ENCODE measurements around the gene CNEP1R1. TPM values are rescaled to one million over a fixed set of nuclear protein-coding genes. Genes with fewer than 3 reads are reported as not detected.

The CNEP1R1 gene
- total RNA-seq, 2 experiments from 2014 or later, result 19.1 to 19.9 TPM

GRCh38 chr16:50072730-50073129 lies 47.7 kb downstream of the CNEP1R1 start:
- POLR2A ChIA-PET, result interaction anchor here (1.0 kb wide), 1 partner anchor 47 kb away, joined by 3 read pairs; no protein-coding TSS in a partner anchor
- no peak overlapping the region for H3K27ac Mint-ChIP-seq
- H3K36me3 Mint-ChIP-seq (ENCODE audit: low read depth), result peaks cover 32% of the 10 kb centered on the region
- H3K4me3 Mint-ChIP-seq, result no peak overlapping the region
- H3K9me3 Mint-ChIP-seq, result no peaks in the 10 kb centered on the region
- H3K4me1 Mint-ChIP-seq (ENCODE audit: low read depth), result peaks cover 30% of the 10 kb centered on the region
- intact Hi-C loops (cut with micrococcal nuclease), result no loop called here
- CTCF ChIA-PET, result interaction anchor here (1.3 to 1.6 kb wide), 2 partner anchors 42 to 138 kb away, joined by 3 to 5 read pairs; no protein-coding TSS in a partner anchor
- no peaks in the 10 kb centered on the region for H3K27me3 Mint-ChIP-seq
- DNase-seq, result no peak
- no peak for ATAC-seq
- no peak for TF ChIP-seq CTCF (IDR thresholded peaks at IDR 0.05)

GRCh38 chr16:50079397-50080140 lies 54.5 kb downstream of the CNEP1R1 start:
- POLR2A ChIA-PET, result no interaction called here
- TF ChIP-seq CTCF (IDR thresholded peaks at IDR 0.05), result no peak
- no peak overlapping the region for H3K27ac Mint-ChIP-seq
- no peaks in the 10 kb centered on the region for H3K27me3 Mint-ChIP-seq
- DNase-seq, result no peak
- H3K9me3 Mint-ChIP-seq, result no peaks in the 10 kb centered on the region
- no peak for ATAC-seq
- peaks cover 22% of the 10 kb centered on the region for H3K4me1 Mint-ChIP-seq (ENCODE audit: low read depth)
- H3K36me3 Mint-ChIP-seq (ENCODE audit: low read depth), result peaks cover 46% of the 10 kb centered on the region
- CTCF ChIA-PET, result no interaction called here
- intact Hi-C loops (cut with micrococcal nuclease), result no loop called here
- no peak overlapping the region for H3K4me3 Mint-ChIP-seq

GRCh38 chr16:50081428-50082018 lies 56.5 kb downstream of the CNEP1R1 start:
- ChIA-PET POLR2A (interaction anchor here (1.0 kb wide), 1 partner anchor 57 kb away, joined by 3 read pairs; the partner anchor contains the start of gene CNEP1R1), CTCF (interaction anchor here (0.9 to 2.5 kb wide), 3 partner anchors 21 to 128 kb away, joined by 3 to 11 read pairs (median 3); partner anchors contain the start of gene CNEP1R1)
- DNase-seq, result no peak
- H3K36me3 Mint-ChIP-seq (ENCODE audit: low read depth), result peaks cover 53% of the 10 kb centered on the region
- no peaks in the 10 kb centered on the region for H3K9me3 Mint-ChIP-seq
- H3K27ac Mint-ChIP-seq, result peak overlapping the region; percentile 24
- H3K4me1 Mint-ChIP-seq (ENCODE audit: low read depth), result peaks cover 22% of the 10 kb centered on the region
- no peak for TF ChIP-seq CTCF (IDR thresholded peaks at IDR 0.05)
- H3K4me3 Mint-ChIP-seq, result no peak overlapping the region
- intact Hi-C loops (cut with micrococcal nuclease), result no loop called here
- no peaks in the 10 kb centered on the region for H3K27me3 Mint-ChIP-seq
- no peak for ATAC-seq

GRCh38 chr16:50083996-50084395 lies 59.0 kb downstream of the CNEP1R1 start:
- no peaks in the 10 kb centered on the region for H3K27me3 Mint-ChIP-seq

More at GRCh38 chr16:50083996-50084395, 59.0 kb downstream of the CNEP1R1 start:
- H3K9me3 Mint-ChIP-seq, result no peaks in the 10 kb centered on the region
- intact Hi-C loops (cut with micrococcal nuclease), result no loop called here
- H3K4me3 Mint-ChIP-seq, result no peak overlapping the region
- CTCF ChIA-PET, result interaction anchor here (0.8 to 2.5 kb wide), 7 partner anchors 16 to 723 kb away, joined by 3 to 11 read pairs (median 3); partner anchors contain the start of gene CNEP1R1
- no peak for TF ChIP-seq CTCF (IDR thresholded peaks at IDR 0.05)
- H3K27ac Mint-ChIP-seq, result no peak overlapping the region
- H3K4me1 Mint-ChIP-seq (ENCODE audit: low read depth), result peaks cover 18% of the 10 kb centered on the region
- POLR2A ChIA-PET, result interaction anchor here (1.0 kb wide), 1 partner anchor 63 kb away, joined by 3 read pairs; no protein-coding TSS in a partner anchor
- ATAC-seq (no peak), DNase-seq (no peak)
- peaks cover 54% of the 10 kb centered on the region for H3K36me3 Mint-ChIP-seq (ENCODE audit: low read depth)
